Spleen (tissue), 7 donors: Measurements from ENCODE around the gene ATP2A1.

ENCODE experiments used
- POLR2A ChIP-seq, 3 donors: fragments of 450-650 bp; IDR thresholded peaks; one replicate each; pipeline ENCODE4 v1.5.1; 2017; ENCODE audit warnings: antibody characterized with exemption in 3 of 3, mild to moderate bottlenecking in 1 of 3
- TF ChIP-seq, protein P1 (sequence below), 11 experiments: fragments of 200-600 bp in 7 of 11; fragments of 450-650 bp in 4 of 11; sonication (generic) in 4 of 11; IDR thresholded peaks in 8 of 11; conservative IDR thresholded peaks in 3 of 11; 1 replicate in 7 of 11; 2 replicates in 4 of 11; pipeline versions ENCODE4 v1.4.0 to v1.8.0; 2016 to 2021; ENCODE audit warnings: antibody characterized with exemption in 11 of 11, inconsistent platforms in 4 of 11, mild to moderate bottlenecking in 1 of 11
- donor health status: DM: no; HTN: no; CAD: no; lungs with moderate emphysema.
- donor health status: DM: no; HTN: no; CAD: no.
- donor health status: DM: no; HTN: no; CAD: no.

DNA sequence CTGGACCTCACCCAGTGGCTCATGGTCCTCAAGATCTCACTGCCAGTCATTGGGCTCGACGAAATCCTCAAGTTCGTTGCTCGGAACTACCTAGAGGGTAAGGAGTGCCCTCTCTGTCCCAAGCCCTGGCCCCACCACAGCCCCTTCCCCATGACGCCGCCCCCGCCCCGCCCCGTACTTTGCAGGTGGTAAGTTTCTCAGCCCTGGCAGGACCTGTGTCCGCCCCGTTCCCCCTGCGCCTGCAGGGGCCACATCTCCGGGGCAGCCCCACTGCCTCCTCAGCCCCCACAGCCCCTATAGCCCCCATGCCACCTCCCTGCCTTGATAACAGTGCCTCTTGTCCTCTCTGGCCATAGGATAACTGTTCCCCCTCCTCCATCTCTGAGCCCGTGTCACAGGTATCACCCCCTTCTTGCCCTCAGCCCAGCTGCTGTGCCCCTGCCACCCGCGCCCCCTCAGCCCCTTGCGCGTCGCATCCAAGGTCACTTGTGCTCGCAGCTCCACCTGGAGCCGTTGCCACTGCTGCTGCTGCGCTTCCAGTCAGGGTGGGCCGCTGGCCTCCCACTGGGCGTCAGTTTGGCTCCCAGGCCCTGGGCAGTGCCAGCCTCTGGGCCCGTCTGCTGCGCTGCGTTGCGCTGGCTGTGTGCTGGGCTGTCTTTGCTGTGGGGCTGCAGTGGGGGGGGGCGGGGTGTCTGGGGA lies 25.2 kb downstream of the ATP2A1 start:
- TF ChIP-seq POLR2A (IDR thresholded peaks at IDR 0.05), result no peak
- TF ChIP-seq, protein P1, sequence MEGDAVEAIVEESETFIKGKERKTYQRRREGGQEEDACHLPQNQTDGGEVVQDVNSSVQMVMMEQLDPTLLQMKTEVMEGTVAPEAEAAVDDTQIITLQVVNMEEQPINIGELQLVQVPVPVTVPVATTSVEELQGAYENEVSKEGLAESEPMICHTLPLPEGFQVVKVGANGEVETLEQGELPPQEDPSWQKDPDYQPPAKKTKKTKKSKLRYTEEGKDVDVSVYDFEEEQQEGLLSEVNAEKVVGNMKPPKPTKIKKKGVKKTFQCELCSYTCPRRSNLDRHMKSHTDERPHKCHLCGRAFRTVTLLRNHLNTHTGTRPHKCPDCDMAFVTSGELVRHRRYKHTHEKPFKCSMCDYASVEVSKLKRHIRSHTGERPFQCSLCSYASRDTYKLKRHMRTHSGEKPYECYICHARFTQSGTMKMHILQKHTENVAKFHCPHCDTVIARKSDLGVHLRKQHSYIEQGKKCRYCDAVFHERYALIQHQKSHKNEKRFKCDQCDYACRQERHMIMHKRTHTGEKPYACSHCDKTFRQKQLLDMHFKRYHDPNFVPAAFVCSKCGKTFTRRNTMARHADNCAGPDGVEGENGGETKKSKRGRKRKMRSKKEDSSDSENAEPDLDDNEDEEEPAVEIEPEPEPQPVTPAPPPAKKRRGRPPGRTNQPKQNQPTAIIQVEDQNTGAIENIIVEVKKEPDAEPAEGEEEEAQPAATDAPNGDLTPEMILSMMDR (IDR thresholded peaks at IDR 0.05 in 8 of 11, conservative IDR thresholded peaks at IDR 0.05 in 3 of 11), result no peak
